HUDEP-2 (cell line): Measurements from ENCODE around the gene NRARP.

Experiments
- DNase-seq, 76 experiments: peaks; one replicate each; lab custom pipeline; 2025; ENCODE audit not compliant: unreplicated experiment in 76 of 76; lab: John Stamatoyannopoulos, UW

Gene NRARP

DNA sequence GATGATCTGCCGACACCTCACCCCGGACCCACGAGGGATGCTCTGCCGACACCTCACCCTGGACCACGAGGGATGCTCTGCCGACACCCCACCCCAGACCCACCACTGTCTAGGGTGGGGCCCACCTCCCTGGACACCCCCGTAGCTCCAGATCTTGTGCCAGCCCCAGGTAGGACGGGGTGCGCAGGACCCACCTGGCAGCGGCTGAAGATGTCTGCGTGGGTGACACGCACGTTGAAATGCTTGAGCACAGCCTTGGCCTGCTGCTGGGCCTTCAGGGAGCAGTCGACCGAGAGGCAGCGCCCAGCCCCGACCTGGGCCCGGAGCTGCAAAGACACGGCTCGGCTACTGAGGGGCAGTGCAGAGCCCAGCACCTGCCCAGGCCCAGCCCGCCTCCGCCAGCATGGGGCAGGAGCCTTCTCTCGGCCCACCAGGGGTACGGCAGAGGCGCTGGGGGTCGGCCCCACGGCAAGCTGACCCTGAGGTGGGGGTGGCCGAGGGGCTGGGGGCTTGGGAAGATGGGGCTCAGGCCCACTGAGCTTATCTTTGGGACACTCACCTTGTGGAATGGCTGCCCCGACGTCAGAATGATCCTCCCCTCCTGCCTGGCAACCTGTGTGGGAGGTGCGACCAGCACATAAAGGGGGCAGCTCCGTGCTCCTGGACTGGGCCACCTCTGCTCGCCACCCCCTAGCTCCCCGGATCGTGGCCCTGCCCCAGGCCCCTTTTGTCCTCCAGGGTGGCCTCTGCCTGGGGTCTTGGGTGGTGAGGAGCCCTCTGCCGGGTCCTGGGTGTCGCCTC lies 21.7 kb upstream of the NRARP start:
- no peak for DNase-seq

GRCh38 chr9:137321726-137322361 lies 19.8 kb upstream of the NRARP start:
- DNase-seq = no peak

DNA sequence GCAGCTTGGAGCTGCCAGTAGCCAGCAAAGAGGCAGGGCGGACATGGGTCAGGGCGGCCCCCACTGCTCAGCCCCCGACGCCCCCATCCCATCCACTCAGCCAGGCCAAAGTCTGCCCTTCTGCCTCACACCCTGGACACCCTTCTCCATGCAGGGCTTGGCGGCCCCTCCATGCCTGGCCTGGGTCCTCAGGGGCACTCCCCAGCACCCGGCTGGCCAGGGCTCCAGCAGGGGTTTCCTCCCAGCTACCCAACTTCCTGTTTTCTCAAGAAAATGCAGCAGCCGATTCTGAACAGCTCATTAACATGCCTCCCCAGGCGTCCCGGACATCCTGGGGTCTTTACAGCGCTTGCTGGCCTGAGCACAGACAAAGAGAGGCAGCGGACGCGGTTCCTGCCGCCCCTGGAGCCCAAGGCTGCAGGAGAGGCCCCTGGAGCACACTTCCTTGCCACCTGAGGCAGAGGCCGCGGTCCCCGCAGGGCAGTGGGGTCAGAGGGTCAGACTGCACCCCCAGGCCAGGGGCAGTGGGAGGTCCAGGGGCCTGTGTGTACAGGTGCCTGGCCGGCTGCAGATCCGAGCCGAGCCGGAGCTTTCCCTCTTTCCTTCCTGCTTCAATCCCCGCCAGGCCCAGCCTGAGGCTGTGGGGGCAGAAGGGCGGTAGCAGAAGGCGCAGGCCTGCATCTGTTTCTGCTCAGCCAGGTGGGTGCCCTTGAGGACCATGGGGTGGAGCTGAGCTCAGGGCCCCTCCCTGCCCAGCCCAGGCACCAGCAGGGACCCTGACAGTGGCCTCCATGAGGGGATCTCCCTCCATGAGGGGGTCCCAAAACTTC lies 18.7 kb upstream of the NRARP start:
- no peak for DNase-seq

DNA sequence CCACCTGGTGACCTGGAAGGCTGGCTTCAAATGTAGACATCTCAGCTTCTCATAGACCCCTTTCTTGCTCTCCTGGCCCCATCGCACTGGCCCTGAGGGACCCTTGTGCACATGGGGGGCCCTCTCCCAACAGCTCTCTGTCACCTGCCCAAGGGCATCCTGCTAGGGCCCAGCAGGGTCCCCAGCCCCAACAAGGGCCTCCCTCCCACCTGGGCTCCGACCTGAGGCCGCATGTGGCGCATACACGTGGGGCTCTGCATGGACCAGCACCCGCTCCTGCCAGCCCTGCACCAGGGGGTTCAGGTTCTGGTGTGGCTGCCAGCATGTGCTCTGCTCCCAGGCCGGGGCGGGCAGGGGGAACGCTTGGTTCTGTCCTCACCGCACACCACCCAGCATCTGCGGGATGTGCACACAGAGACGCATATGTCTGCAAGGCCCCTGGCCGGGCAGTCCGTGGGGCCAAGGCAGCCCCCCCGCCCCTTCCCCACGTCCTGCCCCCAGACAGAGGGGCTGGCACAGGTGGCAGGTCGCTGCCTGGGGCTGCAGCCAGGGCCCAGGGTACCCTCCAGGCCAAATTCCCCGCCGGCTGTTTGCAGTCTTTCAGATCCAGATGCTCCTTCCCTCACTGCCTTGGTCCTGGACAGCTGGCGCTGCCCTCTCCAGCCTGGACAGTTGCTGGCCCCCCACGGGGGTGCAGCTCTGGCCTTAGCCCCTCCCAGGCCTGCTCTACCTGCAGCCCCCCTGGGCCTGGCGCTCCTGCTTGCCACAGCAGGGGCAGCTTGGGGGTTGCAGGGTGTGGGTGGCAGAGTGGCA lies 17.9 kb upstream of the NRARP start:
- no peak for DNase-seq

- DNase-seq = peak in 2 of 76 experiments; percentile 9 to 16
Measured at GRCh38 chr9:137319011-137319738, 17.1 kb upstream of the NRARP start.

GRCh38 chr9:137318602-137319001 lies 16.5 kb upstream of the NRARP start:
- no peak for DNase-seq

GRCh38 chr9:137317718-137318511 lies 15.8 kb upstream of the NRARP start:
- DNase-seq = no peak

- no peak for DNase-seq
Measured at GRCh38 chr9:137317021-137317717, 15.1 kb upstream of the NRARP start.

DNA sequence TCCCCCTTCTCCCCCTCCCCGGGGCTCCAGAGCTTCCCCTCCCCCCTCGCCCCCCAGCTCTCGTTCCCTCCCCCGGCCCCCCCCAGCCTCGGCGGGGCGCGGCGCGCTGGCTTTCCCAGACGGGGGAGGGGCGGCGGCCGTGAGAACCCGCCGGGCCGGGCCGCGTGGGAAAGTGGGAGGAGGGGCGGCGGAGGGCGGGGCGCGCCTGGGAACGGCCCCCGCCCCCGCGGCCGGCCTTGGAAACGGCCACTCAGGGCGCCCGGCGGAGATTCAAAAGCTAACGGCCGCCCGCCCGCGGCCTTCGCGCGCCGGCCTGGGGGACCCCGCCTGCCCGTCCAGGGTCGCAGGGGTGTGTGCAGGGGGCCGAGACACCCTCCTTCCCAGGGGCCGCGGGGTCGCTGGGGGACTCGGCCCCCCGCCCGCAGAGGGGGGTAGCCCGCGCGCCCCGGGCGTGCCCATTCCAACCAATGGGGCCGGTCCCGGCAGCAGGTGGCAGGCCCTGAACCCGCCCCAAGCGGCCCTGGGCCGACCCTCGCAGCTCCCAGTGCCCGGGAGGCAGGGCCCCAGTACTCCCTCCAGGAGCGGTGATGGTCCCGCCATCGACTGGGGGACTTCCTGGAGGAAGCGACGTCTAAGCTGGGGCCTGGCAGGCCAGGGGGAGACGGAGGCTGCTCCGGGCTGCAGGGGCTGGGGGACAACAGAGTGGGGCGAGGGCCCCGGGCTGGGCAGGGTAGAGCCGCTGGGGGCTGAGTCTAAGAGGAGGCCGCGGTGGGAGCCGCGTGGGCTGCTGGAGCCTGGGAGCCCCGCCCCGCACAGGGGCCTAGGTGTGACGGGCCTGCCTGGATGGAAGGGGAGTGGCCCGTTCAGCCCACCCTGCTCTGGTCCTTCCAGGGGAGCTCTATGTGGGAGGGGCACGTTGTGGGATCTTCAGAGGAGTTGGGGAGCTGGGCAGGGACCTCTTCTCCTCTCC lies 14.2 kb upstream of the NRARP start:
- DNase-seq = peak in 43 of 76 experiments; percentile 10 to 69 (median 41)

DNA sequence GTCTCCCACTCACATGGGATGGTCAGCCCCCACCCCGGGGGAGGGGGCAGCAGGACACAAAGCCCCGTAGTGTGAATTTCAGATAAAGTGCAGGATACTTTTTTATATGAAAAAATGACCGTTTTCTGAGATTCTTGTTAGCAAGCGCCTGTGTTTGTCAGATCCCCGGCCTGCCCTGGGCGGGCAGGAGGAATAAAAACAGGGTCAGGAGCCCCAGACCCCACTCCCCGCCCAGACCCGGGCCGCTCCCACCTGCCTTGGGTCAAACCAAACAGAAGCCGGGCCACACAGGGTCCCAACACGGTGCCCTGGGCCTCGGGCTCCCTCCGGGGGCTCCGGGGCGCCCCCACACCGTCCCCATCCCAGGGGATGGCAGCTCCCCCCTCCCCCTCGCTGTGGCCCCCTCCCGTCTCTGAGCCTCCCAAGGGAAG lies 13.5 kb upstream of the NRARP start:
- DNase-seq = no peak

DNA sequence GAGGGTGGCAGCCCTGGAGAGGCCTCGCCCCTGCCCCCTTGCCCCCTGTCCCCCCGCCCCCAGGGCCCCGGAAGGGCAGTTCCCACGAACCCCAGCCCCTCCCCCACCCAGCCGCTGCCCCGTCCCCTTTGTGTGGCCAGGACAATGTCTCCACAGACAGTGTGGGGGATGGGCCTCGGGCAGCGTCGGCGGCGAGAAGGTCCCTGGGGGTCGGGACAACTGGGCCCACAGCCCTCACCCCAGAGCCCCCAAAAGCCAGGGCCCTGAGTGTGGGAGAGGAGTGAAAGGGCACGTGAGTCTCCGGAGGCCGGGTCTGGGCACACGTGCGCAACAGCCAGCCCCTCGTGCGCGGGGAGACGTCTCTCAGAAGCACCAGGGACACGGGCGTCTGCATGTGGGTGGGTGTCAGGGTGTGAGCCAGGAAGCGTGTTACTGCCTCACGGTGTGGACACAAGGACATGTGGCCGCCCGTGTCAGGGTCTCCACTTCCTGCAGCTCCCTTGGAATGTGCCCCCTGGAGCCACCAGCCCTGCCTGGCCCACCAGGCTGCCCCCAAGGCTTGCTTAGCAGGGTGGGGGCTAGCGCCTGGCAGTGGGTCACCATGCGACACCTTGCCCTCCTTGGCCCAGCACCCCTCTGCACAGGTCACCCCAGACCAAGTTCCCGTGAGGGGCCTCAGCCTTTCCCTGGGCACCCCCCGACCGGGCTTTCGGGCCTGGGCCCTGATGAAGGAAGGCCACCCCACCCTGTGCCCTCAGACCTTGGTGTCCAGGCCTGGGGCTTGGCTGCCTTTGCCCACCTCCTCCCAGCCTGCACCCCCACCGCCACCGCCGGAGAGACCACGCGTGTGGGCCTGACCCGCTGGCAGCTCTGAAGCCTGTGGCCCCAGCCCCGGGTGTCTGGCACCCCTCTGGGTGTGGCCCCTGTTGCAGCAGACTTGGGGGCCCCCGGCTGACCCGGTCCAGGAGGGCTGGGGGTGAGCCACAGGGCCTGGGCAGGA lies 12.8 kb upstream of the NRARP start:
- DNase-seq = no peak

GRCh38 chr9:137313956-137314560 lies 12.0 kb upstream of the NRARP start:
- DNase-seq = no peak

GRCh38 chr9:137313326-137313936 lies 11.4 kb upstream of the NRARP start:
- DNase-seq = peak in 1 of 76 experiments; percentile 13

DNA sequence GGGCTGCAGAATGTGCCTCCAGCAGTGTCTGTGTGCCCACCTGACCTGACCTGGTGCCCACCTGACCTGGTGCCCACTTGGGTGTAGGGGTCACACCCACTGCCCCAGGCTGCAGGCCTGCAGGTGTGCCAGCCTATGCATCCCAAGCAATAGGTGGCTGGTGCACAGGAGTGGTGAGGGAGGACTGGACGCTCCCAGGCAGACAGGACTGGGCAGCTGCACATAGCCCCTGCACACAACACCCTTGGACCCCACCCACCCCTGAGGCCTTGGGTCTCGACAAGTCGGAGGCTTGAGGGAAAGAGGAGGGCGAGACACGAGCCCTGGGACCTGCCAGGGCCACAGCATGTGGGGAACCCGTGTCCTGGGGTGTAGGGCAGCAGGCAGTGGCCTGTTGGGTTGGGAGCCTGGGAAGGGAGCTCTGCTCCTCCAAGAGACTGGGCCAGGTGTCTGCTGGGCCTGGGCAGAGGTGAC lies 10.8 kb upstream of the NRARP start:
- DNase-seq = no peak
